HT1080 (cell line): ENCODE results near the gene SERPINF2. TPM values are rescaled to one million over a fixed set of nuclear protein-coding genes. Genes with fewer than 3 reads are reported as not detected.
"Not testable (repeated sequence)": the region's sequence is repeated elsewhere in the genome, so short reads cannot be mapped to it uniquely, and the experiment has no call there.

Experiments used
- DNase-seq: peaks from one replicate; pipeline ENCODE4 v3.0.0-alpha.2; 2015; ENCODE audit warnings: low read depth
- total RNA-seq: library from RNA; depleted of rRNA; stranded (reverse); fragments of >200 nt; shearing (Covaris generic); gene quantifications from 2 replicates; pipeline ENCODE4 v1.2.3, GENCODE V29; 2014

The SERPINF2 gene
- total RNA-seq, 1 experiment from 2014 or later, result 2.0 TPM

- no peak for DNase-seq
Observed at GRCh38 chr17:1762233-1762900, 19.7 kb downstream of the SERPINF2 start.

- DNase-seq, result no peak
Observed at GRCh38 chr17:1762901-1763898, 20.5 kb downstream of the SERPINF2 start.

GRCh38 chr17:1764284-1764683 is 21.6 kb downstream of the SERPINF2 start:
- DNase-seq, result no peak

GRCh38 chr17:1764705-1765104 is 22.0 kb downstream of the SERPINF2 start:
- DNase-seq, result not testable (repeated sequence)

- DNase-seq, result no peak
Observed at GRCh38 chr17:1765576-1765975, 22.9 kb downstream of the SERPINF2 start.

- no peak for DNase-seq
Observed at GRCh38 chr17:1766382-1767135, 23.9 kb downstream of the SERPINF2 start.

DNA sequence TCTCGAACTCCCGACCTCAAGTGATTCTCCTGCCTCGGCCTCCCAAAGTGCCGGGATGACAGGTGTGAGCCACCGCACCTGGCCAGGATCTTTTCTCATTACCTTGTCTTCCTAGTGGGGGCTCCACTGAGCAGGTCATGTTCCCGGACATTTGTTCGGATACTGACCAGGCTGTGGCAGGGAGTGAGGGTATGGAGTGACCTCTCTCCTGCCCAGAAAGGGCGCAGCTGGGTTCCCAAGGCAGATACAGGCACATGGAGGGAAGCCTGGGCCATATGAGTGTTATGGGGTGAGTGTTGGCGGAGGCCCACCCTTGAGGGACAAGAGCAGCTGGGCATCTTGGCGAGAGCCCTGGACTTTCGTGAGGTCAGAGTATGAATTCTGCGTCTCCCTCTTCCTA is 24.7 kb downstream of the SERPINF2 start:
- DNase-seq, result no peak

DNA sequence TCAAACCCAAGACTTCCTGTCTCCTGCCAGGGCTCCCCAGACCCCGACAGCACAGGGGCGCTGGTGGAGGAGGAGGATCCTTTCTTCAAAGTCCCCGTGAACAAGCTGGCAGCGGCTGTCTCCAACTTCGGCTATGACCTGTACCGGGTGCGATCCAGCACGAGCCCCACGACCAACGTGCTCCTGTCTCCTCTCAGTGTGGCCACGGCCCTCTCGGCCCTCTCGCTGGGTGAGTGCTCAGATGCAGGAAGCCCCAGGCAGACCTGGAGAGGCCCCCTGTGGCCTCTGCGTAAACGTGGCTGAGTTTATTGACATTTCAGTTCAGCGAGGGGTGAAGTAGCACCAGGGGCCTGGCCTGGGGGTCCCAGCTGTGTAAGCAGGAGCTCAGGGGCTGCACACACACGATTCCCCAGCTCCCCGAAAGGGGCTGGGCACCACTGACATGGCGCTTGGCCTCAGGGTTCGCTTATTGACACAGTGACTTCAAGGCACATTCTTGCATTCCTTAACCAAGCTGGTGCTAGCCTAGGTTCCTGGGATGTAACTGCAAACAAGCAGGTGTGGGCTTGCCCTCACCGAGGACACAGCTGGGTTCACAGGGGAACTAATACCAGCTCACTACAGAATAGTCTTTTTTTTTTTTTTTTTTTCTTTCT is 27.3 kb downstream of the SERPINF2 start:
- no peak for DNase-seq

DNA sequence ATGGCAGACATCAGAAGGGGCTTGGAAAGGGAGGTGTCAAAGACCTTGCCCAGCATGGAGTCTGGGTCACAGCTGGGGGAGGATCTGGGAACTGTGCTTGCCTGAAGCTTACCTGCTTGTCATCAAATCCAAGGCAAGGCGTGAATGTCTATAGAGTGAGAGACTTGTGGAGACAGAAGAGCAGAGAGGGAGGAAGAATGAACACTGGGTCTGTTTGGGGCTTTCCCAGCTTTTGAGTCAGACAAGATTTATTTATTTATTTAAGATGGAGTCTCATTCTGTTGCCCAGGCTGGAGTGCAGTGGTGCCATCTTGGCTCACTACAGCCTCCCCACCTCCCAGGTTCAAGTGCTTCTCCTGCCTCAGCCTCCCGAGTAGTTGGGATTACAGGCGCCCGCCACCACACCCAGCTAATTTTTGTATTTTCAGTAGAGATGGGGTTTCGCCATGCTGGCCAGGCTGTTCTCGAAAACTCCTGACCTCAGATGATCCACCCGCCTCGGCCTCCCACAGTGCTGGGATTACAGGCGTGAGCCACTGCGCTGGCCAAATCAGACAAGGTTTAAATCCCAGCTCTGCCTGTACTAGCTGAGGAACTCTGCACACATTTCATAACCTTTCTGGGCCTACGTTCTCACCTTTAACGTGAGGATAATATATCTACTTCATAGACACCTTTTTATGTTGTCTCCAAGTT is 30.5 kb downstream of the SERPINF2 start:
- DNase-seq, result peak; percentile 39

DNA sequence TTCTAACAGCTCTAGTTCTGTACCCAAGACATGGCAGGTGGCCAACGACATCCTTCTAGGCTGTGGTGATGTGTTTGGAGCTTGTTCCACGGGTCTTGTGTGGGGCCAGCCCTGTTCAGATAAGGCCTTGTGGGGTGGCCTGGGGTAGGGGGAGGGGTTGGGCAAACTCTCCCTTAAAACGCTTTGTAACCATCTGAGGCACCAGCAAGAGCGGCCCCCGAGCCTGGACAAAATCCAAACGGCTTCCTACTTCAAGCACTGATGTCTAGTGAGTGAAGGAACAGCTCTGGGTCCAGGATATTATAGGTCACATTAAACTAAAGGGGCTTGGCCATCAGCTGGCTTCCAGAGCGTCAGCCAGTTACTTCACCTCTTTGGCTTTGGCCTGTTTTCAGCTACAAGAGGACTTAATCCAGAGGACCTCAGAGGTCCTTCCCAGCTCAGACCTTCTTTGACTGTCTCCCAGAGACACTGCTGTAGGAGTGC is 31.1 kb downstream of the SERPINF2 start:
- no peak for DNase-seq

GRCh38 chr17:1774390-1775176 is 31.9 kb downstream of the SERPINF2 start:
- DNase-seq, result no peak

DNA sequence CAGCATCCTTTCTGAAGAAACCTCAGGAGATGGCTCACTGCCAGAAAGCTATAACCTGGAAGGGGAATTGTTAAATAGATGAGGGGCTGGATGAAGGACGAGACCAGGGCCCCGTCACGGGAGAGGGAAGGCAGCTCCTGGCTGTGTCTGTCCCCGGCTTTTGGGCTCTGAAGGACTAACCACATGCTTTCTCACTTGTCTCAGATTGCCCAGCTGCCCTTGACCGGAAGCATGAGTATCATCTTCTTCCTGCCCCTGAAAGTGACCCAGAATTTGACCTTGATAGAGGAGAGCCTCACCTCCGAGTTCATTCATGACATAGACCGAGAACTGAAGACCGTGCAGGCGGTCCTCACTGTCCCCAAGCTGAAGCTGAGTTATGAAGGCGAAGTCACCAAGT is 33.7 kb downstream of the SERPINF2 start:
- DNase-seq, result no peak

DNA sequence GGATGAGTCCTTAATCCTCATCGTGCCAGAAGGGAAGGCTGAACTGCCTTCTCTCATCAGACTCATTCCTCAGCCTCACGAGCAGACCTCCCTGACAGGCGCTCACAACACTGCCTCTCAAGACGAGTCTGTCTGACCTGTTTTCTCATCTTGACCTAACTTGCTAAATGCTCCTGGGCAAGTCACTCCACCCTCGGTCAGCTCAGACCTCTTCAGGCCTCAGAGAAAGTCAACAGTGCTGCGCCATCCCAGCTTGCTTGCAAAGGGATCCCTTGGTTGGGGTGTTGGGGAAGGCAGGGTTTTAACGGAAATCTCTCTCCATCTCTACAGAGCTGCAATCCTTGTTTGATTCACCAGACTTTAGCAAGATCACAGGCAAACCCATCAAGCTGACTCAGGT is 34.2 kb downstream of the SERPINF2 start:
- DNase-seq, result no peak

DNA sequence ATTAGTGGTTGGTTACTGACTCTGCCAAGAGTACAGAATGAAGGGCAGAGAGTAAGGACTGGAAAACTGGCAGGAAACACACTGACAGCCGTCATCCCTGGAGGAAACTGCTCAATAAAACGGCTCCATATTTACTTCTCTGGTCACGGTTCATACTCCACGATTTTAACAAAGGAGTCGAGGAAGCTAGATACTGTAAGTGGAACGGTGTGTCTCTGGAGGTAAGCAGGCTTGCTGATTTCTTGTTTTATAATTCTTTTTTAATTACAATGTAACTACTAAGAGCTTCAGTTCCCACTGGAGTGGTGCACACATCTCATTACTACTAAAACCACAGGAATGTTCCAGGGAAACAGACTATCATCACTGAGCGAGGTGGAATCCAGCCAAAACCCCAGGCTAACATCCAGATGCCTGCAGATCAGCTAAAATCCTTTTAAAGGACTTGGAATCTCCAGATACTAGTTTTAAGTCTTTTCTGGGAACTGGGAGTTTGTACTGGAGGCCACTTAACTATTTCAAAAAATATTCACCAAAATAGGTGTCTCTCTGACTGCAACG is 37.0 kb downstream of the SERPINF2 start:
- peak; percentile 88 for DNase-seq

DNA sequence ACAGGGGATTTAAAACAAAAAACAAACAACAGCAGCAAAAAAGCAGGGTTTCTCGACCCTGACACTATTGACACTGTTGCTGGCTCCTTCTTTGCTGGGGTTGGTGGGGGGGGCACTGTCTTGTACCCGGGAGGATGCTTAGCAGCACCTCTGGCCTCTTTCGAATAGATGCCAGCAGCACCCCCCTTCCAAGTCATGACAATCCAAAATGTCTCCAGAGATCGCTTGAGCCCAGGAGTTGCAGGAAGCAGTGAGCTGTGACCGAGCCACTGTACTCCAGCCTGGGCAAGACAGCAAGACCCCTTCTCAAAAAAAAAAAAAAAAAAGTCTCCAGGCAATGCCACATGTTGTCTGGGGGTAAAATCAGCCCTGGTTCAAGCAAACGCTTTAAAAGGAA is 39.5 kb downstream of the SERPINF2 start:
- DNase-seq, result no peak

DNA sequence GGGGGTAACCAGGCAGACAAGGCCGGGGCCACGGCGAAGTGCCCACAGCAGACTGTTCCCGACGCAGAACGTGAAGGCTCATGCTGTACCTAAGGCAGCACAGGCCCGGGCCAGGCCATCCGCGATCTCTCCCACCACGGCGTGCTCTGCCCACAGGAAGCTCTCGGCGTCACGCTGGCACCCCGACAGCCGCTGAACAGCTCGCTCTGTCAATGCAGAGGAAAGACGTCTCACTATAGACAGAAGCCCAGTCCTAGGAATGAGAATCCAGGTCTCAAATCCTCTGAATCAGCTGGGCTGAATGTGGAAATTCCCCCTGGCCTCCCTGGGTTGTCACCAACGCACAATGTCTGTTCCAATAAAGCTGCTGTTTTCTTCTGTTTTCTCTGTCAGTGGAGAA is 40.6 kb downstream of the SERPINF2 start:
- DNase-seq, result no peak

DNA sequence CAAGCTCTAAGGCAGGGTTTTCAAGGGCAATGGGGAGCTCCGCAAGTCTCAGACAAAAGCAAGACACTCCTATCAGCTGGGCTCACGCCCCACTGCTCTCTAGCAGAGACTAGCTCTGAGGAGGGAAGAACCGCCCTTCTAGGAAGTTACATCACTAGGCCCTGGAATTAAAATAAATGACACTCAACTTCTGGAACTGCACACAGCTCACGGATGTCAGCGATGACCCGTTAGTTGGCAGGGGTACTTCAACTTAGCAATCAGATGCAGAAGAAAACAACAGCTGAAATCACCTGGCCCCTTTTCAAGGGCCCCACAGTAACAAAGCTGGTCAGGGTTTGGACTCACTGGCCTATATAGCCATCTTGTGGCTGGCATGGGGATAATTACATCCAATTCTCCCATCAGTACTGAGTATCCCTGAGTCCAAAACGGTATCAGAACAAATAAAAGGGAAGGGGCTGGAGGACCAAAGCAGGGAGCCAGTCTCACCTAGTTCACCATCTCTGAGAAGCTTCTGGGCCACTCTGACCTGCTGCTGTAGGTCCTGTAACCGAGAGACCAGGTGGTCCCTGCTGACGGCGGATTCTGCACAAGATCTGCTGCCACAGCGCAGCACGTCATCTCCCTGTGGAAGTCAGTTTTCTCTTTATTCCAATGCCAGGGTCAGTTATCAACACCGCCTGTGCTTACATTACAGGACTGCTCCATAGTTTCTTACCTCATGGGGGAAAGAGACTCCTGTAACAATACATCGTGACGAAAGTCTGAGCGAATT is 41.4 kb downstream of the SERPINF2 start:
- DNase-seq, result peak; percentile 67

DNA sequence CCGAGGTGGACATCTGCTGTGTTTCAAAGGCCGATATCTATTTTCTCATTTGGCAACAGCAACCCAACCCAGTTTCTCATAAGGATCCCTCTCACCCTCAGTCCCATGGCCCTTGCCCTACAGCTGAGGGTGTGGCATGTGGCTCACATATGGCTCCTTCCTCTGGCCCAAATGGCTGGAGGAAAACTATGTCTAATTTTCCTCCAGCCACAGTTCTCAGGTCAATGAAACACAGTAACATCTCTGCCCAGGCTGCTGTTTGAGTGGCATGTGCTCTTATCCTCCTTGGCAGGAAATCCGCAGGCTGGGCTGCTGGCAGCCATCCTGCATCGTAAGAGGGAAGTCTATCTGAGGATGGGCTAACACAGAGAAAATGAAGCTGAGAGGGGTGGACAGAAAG is 43.3 kb downstream of the SERPINF2 start:
- DNase-seq, result no peak

DNA sequence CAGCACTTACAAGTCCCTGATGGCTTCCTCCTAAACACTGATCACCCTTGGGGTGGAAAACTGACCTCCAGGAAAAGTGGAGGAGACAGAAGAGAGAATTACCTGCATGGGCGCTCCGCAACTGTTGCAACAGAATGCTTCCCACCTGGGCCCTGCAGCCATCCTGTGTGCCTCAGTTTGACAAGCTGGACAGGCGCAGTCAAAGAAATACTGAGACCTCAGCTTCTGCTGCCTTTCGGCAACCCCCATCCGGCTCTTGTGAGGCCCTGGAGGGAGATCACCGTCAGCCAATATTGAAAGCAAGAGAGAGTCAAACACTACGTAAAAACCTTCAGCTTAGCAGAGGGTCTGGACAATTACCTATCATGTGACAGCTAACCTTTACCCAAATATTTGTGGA is 44.0 kb downstream of the SERPINF2 start:
- no peak for DNase-seq
